GM20000 (cell line): Measurements from ENCODE around the gene ADCK1.

Source experiments
- DNase-seq: peaks from one replicate; pipeline ENCODE4 v3.0.0; 2012; ENCODE audit warnings: low spot score
- TF ChIP-seq, protein P1 (sequence below): IDR thresholded peaks from 2 replicates; pipeline ENCODE4 v1.5.1; 2012; ENCODE audit warnings: mild to moderate bottlenecking, control low read depth; ENCODE audit errors: extremely low read depth, missing control alignments

ADCK1 gene

DNA sequence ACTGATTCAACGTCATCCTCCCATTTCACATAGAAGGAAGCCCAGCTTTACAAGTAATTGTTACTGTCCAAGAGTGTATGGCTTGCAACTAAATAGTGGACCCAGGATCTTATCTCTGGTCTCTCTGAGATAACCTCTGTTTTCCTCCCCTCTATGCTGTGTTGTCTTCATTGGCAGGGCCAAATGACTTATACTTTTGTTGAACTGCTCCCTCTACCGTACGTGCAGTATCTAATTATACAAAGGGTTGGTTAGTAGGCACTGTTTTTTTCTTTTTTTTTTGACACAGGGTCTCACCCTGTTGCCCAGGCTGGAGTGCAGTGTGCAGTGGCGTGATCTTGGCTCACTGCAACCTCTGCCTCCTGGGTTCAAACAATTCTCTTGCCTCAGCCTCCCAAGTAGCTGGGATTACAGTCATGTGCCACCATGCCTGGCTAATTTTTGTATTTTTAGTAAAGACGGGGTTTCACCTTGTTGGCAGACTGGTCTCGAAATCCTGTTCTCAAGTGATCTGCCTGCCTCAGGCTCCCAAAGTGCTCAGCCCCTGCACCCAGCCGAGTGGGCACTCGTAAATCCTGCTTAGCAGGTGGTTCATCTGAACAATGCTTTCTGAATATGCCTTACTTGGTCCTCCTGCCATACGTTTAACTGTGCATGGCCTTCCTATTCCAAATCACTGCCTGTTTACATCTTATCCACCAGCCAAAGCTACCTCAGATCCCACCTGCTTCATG is 162.1 kb downstream of the ADCK1 start:
- TF ChIP-seq, protein P1, sequence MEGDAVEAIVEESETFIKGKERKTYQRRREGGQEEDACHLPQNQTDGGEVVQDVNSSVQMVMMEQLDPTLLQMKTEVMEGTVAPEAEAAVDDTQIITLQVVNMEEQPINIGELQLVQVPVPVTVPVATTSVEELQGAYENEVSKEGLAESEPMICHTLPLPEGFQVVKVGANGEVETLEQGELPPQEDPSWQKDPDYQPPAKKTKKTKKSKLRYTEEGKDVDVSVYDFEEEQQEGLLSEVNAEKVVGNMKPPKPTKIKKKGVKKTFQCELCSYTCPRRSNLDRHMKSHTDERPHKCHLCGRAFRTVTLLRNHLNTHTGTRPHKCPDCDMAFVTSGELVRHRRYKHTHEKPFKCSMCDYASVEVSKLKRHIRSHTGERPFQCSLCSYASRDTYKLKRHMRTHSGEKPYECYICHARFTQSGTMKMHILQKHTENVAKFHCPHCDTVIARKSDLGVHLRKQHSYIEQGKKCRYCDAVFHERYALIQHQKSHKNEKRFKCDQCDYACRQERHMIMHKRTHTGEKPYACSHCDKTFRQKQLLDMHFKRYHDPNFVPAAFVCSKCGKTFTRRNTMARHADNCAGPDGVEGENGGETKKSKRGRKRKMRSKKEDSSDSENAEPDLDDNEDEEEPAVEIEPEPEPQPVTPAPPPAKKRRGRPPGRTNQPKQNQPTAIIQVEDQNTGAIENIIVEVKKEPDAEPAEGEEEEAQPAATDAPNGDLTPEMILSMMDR, result no peak
- no peak for DNase-seq

DNA sequence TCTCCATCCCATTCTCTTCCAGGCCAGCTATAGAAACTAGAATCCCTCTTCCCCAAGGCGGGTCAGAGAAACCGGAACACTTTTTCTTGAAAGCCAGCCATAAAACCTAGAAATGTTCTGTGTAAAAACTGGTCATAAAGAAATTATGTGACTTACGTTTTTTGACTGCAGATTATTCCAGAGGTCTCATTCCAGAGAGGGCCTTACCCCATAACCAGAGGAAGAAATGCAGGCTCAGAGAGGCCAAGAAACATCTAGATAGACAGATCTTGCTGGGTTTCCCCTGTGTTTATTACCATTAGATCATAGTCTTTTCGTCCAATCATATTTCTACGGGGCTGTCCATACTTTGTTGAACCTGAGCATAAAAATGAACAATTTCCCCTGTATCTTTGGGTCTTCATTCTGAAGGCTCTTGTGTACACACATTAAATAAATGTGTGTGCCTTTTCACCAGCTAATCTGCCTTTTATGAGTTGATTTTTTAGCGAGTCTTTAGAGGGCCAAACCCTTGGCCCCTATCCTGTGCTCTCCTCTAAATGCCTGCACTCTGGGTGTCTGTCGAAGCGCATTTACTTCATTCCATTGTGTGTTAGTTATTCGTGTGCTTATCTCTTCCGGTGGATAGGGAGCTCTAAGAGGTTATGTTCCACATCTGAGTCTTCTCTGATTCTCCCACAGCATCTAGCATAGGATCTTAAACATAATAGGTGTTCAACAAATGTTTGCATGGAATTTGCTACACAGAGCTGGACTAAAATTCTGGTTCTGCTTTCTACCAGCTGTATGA is 163.0 kb downstream of the ADCK1 start:
- DNase-seq, result no peak

DNA sequence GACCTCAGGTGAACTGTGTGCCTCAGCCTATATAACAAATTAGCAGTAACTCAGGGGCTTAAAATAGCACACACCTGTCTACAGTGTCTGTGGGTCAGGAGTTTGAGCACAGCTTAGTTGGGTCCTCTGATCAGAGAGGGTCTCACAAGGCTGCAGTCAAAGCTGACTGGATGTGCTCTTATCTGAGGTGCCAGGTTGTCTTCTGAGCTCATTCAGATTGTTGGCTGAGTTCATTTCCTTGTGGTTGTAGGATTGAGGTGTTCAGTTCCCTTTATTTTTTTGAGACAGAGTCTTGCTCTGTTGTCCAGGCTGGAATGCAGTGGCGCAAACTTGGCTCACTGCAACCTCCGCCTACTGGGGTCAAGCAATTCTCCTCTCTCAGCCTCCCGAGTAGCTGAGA is 164.7 kb downstream of the ADCK1 start:
- TF ChIP-seq, protein P1, result no peak
- no peak for DNase-seq

More for the DNA sequence above, 163.0 kb downstream of the ADCK1 start:
- TF ChIP-seq, protein P1, result no peak

DNA sequence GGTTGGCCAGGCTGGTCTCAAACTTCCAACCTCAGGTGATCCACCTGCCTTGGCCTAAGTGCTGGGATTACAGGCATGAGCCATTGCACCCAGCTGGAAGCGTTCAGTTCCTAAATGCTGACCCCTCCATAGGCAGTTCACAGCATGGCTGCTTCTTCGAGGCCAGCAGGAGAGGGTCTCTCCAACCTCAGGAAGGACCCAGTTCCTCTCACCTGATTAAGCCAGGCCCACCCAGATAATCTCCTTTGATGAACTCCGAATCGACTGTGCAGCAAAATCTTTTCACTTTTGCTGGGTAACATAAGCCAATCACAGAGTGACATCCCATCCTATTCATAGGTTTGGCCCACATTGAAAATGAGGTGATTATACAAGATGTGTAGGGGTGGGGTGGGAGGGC is 165.1 kb downstream of the ADCK1 start:
- no peak for DNase-seq
- TF ChIP-seq, protein P1, result no peak

DNA sequence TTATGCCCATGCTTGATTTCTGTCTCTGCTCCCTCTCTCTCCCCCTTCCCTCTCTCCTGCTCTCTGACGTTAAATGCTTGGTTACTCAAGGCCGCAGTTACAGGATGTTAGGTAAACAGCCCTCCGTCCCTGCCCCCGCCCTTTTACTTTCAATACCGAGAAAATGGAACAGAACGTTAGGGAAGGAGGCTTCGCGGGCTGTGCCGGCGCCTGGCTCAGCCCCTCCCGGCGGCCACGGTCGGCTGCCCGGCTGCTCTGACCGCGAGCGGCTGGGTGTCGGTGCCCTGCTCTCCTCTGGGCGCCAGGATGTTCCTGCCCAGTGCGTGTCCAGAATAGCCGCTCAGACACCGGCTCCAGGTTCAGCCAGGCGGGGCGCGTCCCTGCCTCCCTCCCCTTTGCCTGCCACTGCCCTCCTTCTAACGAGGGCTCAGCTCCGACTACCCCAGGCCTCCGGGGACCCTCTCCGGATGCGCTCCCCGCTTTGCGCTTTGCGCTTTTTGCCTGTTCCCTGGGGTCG is 166.1 kb downstream of the ADCK1 start:
- TF ChIP-seq, protein P1, result no peak
- peak; percentile 62 for DNase-seq

DNA sequence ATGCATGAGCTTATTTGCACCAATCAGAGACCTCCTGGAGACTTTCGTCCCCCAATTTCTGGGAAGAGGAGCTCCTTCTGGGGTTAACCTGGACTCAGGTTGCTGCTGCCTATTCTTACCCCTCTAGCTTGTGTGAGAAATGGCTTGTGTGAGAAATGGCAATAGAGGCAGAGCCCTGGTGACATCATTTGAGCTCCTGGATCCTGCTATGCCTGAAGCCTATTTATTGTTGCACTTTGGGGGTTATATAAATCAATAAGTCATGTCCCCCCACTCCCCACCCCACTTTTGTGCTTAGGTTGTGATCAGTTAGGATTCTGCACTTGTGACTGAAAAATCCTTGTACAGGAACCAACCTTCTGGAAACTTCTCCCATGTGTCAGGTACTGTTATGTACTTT is 167.2 kb downstream of the ADCK1 start:
- no peak for DNase-seq
- TF ChIP-seq, protein P1, result no peak

DNA sequence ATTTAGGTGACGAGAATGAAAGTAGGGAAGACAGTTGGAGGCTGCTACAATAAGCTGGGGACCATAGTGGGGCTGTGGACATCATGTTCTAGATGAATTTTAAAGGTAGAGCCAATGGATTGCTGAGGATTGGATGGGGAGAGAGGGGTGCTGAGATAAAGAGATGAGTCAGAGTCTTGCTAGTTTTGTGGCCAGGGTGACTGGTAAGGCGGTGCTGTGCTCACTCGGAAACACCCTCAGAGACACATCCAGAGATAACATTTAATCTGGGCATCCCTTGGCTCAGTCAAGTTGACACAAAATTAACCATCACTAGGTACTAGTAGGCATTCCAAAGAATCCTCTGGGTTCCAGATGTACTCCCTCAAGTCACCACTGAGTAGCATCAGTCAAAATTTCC is 170.7 kb downstream of the ADCK1 start:
- TF ChIP-seq, protein P1, result no peak
- DNase-seq, result no peak
